Osteoblast (primary cell): ENCODE results near the gene PAPLN. TPM values are rescaled to one million over a fixed set of nuclear protein-coding genes. Genes with fewer than 3 reads are reported as not detected.
"Not testable (repeated sequence)": the region's sequence is repeated elsewhere in the genome, so short reads cannot be mapped to it uniquely, and the experiment has no call there.

Experiments
- DNase-seq: peaks from one replicate; pipeline ENCODE4 v3.0.0; 2011; ENCODE audit warnings: low spot score, mixed read lengths; ENCODE audit not compliant: insufficient read length; ENCODE audit errors: missing footprints
- H2AFZ ChIP-seq: 2 replicates; pipeline ENCODE4 v1.6.0; 2011; ENCODE audit warnings: mild to moderate bottlenecking, low read length
- H3K27ac ChIP-seq: 2 replicates; pipeline ENCODE4 v1.5.1; 2011; ENCODE audit warnings: mild to moderate bottlenecking, low read depth, low read length, moderate library complexity
- H3K27me3 ChIP-seq: 2 replicates; pipeline ENCODE4 v1.6.0; 2012; ENCODE audit warnings: mild to moderate bottlenecking, control low read depth, inconsistent platforms, low read length, moderate library complexity; ENCODE audit not compliant: insufficient read depth
- H3K36me3 ChIP-seq: 2 replicates; pipeline ENCODE4 v1.5.1; 2011; ENCODE audit warnings: mild to moderate bottlenecking, low read length, control low read depth, moderate library complexity; ENCODE audit not compliant: insufficient read depth
- H3K4me1 ChIP-seq: 2 replicates; pipeline ENCODE4 v1.5.1; 2011; ENCODE audit warnings: mild to moderate bottlenecking, low read length, control low read depth, moderate library complexity; ENCODE audit not compliant: insufficient read depth
- H3K4me2 ChIP-seq: 2 replicates; pipeline ENCODE4 v1.6.0; 2011; ENCODE audit warnings: mild to moderate bottlenecking, low read length; ENCODE audit not compliant: insufficient read depth
- H3K4me3 ChIP-seq: fragments of 200-600 bp; sonication (generic); 3 replicates; pipeline ENCODE4 v1.5.1; 2012; ENCODE audit warnings: mild to moderate bottlenecking, low read length, inconsistent platforms; ENCODE audit not compliant: insufficient read depth
- H3K79me2 ChIP-seq: 2 replicates; pipeline ENCODE4 v1.6.0; 2012; ENCODE audit warnings: mild to moderate bottlenecking, low read length, control low read depth, inconsistent platforms; ENCODE audit not compliant: insufficient read depth
- H3K9me3 ChIP-seq: 2 replicates; pipeline ENCODE4 v1.5.1; 2011; ENCODE audit warnings: low read depth, low read length, control low read depth
- H4K20me1 ChIP-seq: 2 replicates; pipeline ENCODE4 v1.6.0; 2012; ENCODE audit warnings: mild to moderate bottlenecking, low read length, control low read depth; ENCODE audit not compliant: insufficient read depth
- total RNA-seq: library from RNA; depleted of rRNA; stranded (reverse); fragments of >200 nt; gene quantifications from 2 replicates; pipeline ENCODE4 v1.2.3, GENCODE V29; 2012
- TF ChIP-seq, protein P1 (sequence below): IDR thresholded peaks from 2 replicates; pipeline ENCODE4 v1.5.1; 2011; ENCODE audit warnings: mild to moderate bottlenecking, low read depth, low read length, moderate library complexity; ENCODE audit errors: extremely low read depth

The PAPLN gene
- total RNA-seq, 1 donor: 5.8 TPM

DNA sequence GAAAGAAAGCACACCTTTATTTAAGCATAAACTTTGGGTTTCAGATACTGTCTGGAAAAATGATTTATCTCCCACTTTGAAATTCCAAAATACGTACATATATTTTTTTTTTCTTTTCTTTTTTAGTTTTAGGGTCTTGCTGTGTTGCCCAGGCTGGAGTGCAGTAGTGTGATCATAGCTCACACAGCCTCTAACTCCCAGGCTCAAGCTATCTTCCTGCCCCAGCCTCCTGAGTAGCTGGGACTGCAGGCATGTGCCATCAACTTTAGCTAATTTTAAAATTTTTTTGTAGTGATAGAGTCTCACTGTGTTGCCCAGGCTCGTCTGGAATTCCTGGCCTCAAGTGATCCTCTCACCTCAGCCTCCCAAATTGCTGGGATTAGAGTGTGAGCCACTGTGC is 45.9 kb upstream of the PAPLN start:
- H2AFZ ChIP-seq: no peak overlapping the region
- no peaks in the 10 kb centered on the region for H4K20me1 ChIP-seq
- TF ChIP-seq, protein P1, sequence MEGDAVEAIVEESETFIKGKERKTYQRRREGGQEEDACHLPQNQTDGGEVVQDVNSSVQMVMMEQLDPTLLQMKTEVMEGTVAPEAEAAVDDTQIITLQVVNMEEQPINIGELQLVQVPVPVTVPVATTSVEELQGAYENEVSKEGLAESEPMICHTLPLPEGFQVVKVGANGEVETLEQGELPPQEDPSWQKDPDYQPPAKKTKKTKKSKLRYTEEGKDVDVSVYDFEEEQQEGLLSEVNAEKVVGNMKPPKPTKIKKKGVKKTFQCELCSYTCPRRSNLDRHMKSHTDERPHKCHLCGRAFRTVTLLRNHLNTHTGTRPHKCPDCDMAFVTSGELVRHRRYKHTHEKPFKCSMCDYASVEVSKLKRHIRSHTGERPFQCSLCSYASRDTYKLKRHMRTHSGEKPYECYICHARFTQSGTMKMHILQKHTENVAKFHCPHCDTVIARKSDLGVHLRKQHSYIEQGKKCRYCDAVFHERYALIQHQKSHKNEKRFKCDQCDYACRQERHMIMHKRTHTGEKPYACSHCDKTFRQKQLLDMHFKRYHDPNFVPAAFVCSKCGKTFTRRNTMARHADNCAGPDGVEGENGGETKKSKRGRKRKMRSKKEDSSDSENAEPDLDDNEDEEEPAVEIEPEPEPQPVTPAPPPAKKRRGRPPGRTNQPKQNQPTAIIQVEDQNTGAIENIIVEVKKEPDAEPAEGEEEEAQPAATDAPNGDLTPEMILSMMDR: no peak
- peaks cover 36% of the 10 kb centered on the region for H3K36me3 ChIP-seq
- no peaks in the 10 kb centered on the region for H3K27me3 ChIP-seq
- H3K4me3 ChIP-seq: no peak overlapping the region
- no peak overlapping the region for H3K27ac ChIP-seq
- H3K4me1 ChIP-seq: peaks cover 3% of the 10 kb centered on the region
- no peaks in the 10 kb centered on the region for H3K9me3 ChIP-seq
- no peaks in the 10 kb centered on the region for H3K79me2 ChIP-seq
- H3K4me2 ChIP-seq: no peak overlapping the region
- DNase-seq: no peak

DNA sequence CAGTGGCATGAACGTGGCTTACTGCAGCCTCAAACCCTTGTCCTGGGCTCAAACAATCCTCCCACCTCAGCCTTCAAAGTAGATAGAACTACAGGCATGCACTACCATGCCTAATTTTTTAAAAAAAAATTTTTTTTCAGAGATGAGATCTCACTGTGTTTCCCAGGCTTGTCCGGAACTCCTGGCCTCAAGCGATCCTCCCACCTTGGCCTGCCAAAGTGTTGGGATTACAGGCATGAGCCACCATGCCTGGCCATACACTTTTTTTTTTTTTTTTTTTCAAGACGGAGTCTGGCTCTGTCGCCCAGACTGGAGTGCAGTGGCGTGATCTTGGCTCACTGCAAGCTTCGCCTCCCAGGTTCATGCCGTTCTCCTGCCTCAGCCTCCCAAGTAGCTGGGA is 43.0 kb upstream of the PAPLN start:
- not testable (repeated sequence) for H3K9me3 ChIP-seq, H3K4me1 ChIP-seq, H3K79me2 ChIP-seq, H3K27me3 ChIP-seq, H3K4me3 ChIP-seq, H3K27ac ChIP-seq, H4K20me1 ChIP-seq, H2AFZ ChIP-seq, DNase-seq, H3K4me2 ChIP-seq
- H3K36me3 ChIP-seq: peaks cover 49% of the 10 kb centered on the region

DNA sequence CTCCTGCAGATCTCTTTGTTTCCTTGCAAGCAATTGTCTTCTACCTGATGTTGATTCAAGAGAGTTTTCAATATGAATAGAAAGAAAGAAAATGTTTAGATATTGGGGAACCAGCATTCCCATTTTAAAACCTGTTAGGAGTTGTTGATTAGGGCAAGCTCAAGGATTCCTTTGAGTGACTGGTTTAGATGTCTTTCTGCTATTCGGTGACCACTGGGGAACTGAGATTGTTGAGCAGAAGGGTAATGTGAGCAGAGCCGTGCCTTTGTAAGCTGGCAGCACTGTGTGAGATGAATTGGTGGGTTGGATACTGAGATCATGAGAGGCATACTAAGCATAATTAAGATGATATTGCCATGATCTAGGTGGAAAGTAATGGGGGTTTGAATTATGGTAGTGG is 39.1 kb upstream of the PAPLN start:
- Histone ChIP-seq H2AFZ (no peak overlapping the region), H3K9me3 (no peaks in the 10 kb centered on the region), H3K27me3 (no peaks in the 10 kb centered on the region), H3K27ac (no peak overlapping the region), H3K4me2 (no peak overlapping the region), H4K20me1 (no peaks in the 10 kb centered on the region), H3K4me3 (no peak overlapping the region), H3K79me2 (no peaks in the 10 kb centered on the region), H3K36me3 (peaks cover 42% of the 10 kb centered on the region), H3K4me1 (no peaks in the 10 kb centered on the region)
- no peak for DNase-seq
- TF ChIP-seq, protein P1: no peak

DNA sequence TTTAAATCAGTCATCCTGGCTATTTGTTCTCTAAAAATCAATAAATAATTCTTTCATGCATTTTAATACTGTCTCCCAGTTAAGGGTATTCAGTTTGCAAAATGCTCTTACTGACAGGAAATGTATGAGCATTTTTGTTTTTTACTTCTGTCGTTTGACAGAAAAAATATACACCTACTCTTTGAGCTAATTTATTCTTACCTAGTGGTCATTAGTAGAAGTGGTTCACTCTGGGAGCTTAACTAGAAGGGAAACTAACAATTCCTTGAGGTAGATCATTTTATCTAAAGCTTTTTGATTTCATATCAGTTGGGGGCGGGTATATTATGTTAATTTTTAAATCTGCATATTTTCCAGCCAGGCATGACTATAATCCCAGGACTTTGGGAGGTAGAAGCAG is 33.8 kb upstream of the PAPLN start:
- DNase-seq: no peak
- peaks cover 46% of the 10 kb centered on the region for H3K36me3 ChIP-seq
- TF ChIP-seq, protein P1: no peak
- H3K4me3 ChIP-seq: no peak overlapping the region
- H3K27me3 ChIP-seq: no peaks in the 10 kb centered on the region
- no peaks in the 10 kb centered on the region for H3K79me2 ChIP-seq
- H2AFZ ChIP-seq: no peak overlapping the region
- H3K27ac ChIP-seq: no peak overlapping the region
- H3K4me1 ChIP-seq: no peaks in the 10 kb centered on the region
- H3K9me3 ChIP-seq: no peaks in the 10 kb centered on the region
- no peaks in the 10 kb centered on the region for H4K20me1 ChIP-seq
- H3K4me2 ChIP-seq: no peak overlapping the region

DNA sequence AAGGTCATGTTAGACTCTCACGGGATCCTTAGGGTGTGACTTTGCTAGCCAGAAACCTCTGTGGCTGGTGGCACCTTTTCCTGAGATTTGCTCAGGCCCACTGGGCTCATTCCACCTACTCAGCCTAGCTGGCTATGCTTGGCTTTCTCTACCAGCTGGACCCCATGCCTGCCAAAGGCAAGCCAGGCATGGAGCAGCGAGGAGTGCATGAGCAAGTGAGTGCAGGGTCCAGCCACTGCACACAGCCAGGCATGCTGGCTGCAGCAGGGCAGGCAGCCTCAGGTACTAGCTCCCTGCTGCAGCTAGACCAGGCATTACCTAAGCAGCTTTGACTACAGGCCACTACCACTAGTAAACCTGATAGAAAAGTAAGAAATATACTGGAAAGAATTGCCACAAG is 29.7 kb upstream of the PAPLN start:
- DNase-seq: no peak
- Histone ChIP-seq H3K4me2 (no peak overlapping the region), H3K27me3 (no peaks in the 10 kb centered on the region), H3K9me3 (no peaks in the 10 kb centered on the region), H3K36me3 (peaks cover 46% of the 10 kb centered on the region), H3K4me3 (no peak overlapping the region), H3K4me1 (peaks cover 21% of the 10 kb centered on the region), H3K27ac (no peak overlapping the region), H3K79me2 (no peaks in the 10 kb centered on the region), H2AFZ (no peak overlapping the region), H4K20me1 (no peaks in the 10 kb centered on the region)
- TF ChIP-seq, protein P1: no peak
